GM23338 (cell line): ENCODE measurements around the gene KIF22. TPM values are rescaled to one million over a fixed set of nuclear protein-coding genes. Genes with fewer than 3 reads are reported as not detected.
A peak's percentile ranks its signal among the peaks of the same experiment; 100 is the strongest.

ENCODE experiments used
- ATAC-seq: fragments of 200-7000 bp; cut with Tn5 transposase; 3 replicates; pipeline ENCODE4 v1.9.1; 2020
- DNase-seq: peaks from one replicate; pipeline ENCODE4 v3.0.0-alpha.2; 2015; ENCODE audit warnings: low spot score
- H2AFZ ChIP-seq: fragments of 200-600 bp; sonication (generic); 2 replicates; pipeline ENCODE4 v1.8.0; 2016; ENCODE audit warnings: antibody characterized with exemption, mild to moderate bottlenecking, moderate library complexity
- H3F3A ChIP-seq: fragments of 200-600 bp; sonication (generic); replicated peaks from 2 replicates; pipeline ENCODE4 v1.8.0; 2017; ENCODE audit warnings: antibody characterized with exemption, mixed run types, low read depth
- H3K27ac ChIP-seq: fragments of 200-600 bp; sonication (generic); 2 replicates; pipeline ENCODE4 v1.6.1; 2016; ENCODE audit warnings: low read depth
- H3K27me3 ChIP-seq: fragments of 200-600 bp; sonication (generic); 2 replicates; pipeline ENCODE4 v1.8.0; 2016; ENCODE audit warnings: mild to moderate bottlenecking, mixed run types, moderate library complexity; ENCODE audit not compliant: insufficient read depth
- H3K36me3 ChIP-seq: fragments of 200-600 bp; sonication (generic); 2 replicates; pipeline ENCODE4 v1.8.0; 2016; ENCODE audit warnings: mild to moderate bottlenecking; ENCODE audit not compliant: insufficient read depth
- H3K4me1 ChIP-seq: fragments of 200-600 bp; sonication (generic); 2 replicates; pipeline ENCODE4 v1.8.0; 2016; ENCODE audit warnings: mild to moderate bottlenecking, moderate library complexity; ENCODE audit not compliant: insufficient read depth
- H3K4me2 ChIP-seq: fragments of 200-600 bp; sonication (generic); 2 replicates; pipeline ENCODE4 v1.7.1; 2017; ENCODE audit warnings: mixed run types
- H3K4me3 ChIP-seq: fragments of 200-600 bp; sonication (generic); 2 replicates; pipeline ENCODE4 v1.6.1; 2016; ENCODE audit warnings: mixed run types
- H3K79me2 ChIP-seq: fragments of 200-600 bp; sonication (generic); replicated peaks from 2 replicates; pipeline ENCODE4 v1.8.0; 2017; ENCODE audit warnings: mild to moderate bottlenecking; ENCODE audit not compliant: insufficient read depth
- H3K9me2 ChIP-seq: fragments of 200-600 bp; sonication (generic); 2 replicates; pipeline ENCODE4 v1.8.0; 2017; ENCODE audit not compliant: insufficient read depth
- H4K20me1 ChIP-seq: fragments of 200-600 bp; sonication (generic); replicated peaks from 2 replicates; pipeline ENCODE4 v1.8.0; 2017; ENCODE audit warnings: mild to moderate bottlenecking; ENCODE audit not compliant: insufficient read depth
- H3K27ac Mint-ChIP-seq: 2 replicates; pipeline ENCODE4 v1.8.0; 2020; ENCODE audit warnings: inconsistent platforms, mild to moderate bottlenecking, moderate library complexity, mixed read lengths
- H3K27me3 Mint-ChIP-seq: 3 replicates; pipeline ENCODE4 v1.8.0; 2022; ENCODE audit warnings: low read depth, mild to moderate bottlenecking, moderate library complexity, mixed read lengths, inconsistent platforms; ENCODE audit not compliant: insufficient read depth, poor library complexity
- H3K36me3 Mint-ChIP-seq: 3 replicates; pipeline ENCODE4 v1.8.0; 2021; ENCODE audit warnings: low read depth, mild to moderate bottlenecking, inconsistent platforms, moderate library complexity, mixed read lengths
- H3K4me1 Mint-ChIP-seq: 3 replicates; pipeline ENCODE4 v1.8.0; 2020; ENCODE audit warnings: mild to moderate bottlenecking, inconsistent platforms, mixed read lengths
- H3K4me3 Mint-ChIP-seq: 3 replicates; pipeline ENCODE4 v1.8.0; 2021; ENCODE audit warnings: moderate library complexity, mild to moderate bottlenecking, inconsistent platforms, mixed read lengths
- H3K9me3 Mint-ChIP-seq: 3 replicates; pipeline ENCODE4 v1.8.0; 2020; ENCODE audit warnings: moderate library complexity, mild to moderate bottlenecking, inconsistent platforms, mixed read lengths
- CTCF ChIP-seq, 2 experiments: fragments of 200-600 bp in 1 of 2; sonication (generic) in 1 of 2; conservative IDR thresholded peaks; 2 replicates each; pipeline versions ENCODE4 v1.5.1 to v1.6.1; 2016 to 2017; ENCODE audit warnings: antibody characterized with exemption in 2 of 2, low read depth in 2 of 2, mild to moderate bottlenecking in 2 of 2, moderate library complexity in 1 of 2
- ETS1 ChIP-seq: IDR thresholded peaks from 2 replicates; pipeline ENCODE4 v1.6.1; 2016; ENCODE audit warnings: antibody characterized with exemption
- EZH2 ChIP-seq: fragments of 200-600 bp; sonication (generic); IDR thresholded peaks from one replicate; pipeline ENCODE4 v1.8.0; 2017; ENCODE audit warnings: antibody characterized with exemption, mild to moderate bottlenecking, low read depth; ENCODE audit not compliant: unreplicated experiment
- EZH2phosphoT487 ChIP-seq: fragments of 200-600 bp; sonication (generic); IDR thresholded peaks from one replicate; pipeline ENCODE4 v1.8.1; 2018; ENCODE audit warnings: antibody characterized with exemption; ENCODE audit not compliant: unreplicated experiment
- JUNB ChIP-seq: IDR thresholded peaks from one replicate; pipeline ENCODE4 v1.6.1; 2016; ENCODE audit warnings: antibody characterized with exemption; ENCODE audit not compliant: unreplicated experiment
- POLR2AphosphoS5 ChIP-seq: IDR thresholded peaks from 2 replicates; pipeline ENCODE4 v1.6.1; 2016; ENCODE audit warnings: antibody characterized with exemption, low read depth
- STAT1 ChIP-seq: IDR thresholded peaks from one replicate; pipeline ENCODE4 v1.6.1; 2016; ENCODE audit warnings: antibody characterized with exemption; ENCODE audit not compliant: unreplicated experiment
- ZNF114 ChIP-seq: fragments of 250-450 bp; sonication (Bioruptor Pico); IDR thresholded peaks from 2 replicates; pipeline ENCODE4 v1.5.0; 2020; ENCODE audit warnings: mild to moderate bottlenecking, moderate library complexity
- polyA plus RNA-seq: library from polyadenylated mRNA; unstranded; fragments of >200 nt; fragmentation: Nextera tagmentation; extraction: Ambion mirVana; gene quantifications from 2 replicates; pipeline ENCODE4 v1.2.1, GENCODE V29; 2016
- total RNA-seq: library from RNA; depleted of rRNA; stranded (reverse); fragments of >200 nt; shearing (Covaris generic); gene quantifications from 2 replicates; pipeline ENCODE4 v1.2.3, GENCODE V29; 2014

The KIF22 gene
- total and polyA plus RNA-seq, 2 experiments from 2014 or later: 110 to 192 TPM

- TF ChIP-seq CTCF (conservative IDR thresholded peaks at IDR 0.05; ENCODE audit: low read depth in 2 of 2): peak; percentile 79 to 80
- TF ChIP-seq JUNB: no peak
- TF ChIP-seq STAT1: no peak
- TF ChIP-seq ZNF114 (CRISPR knock-in tag): no peak
These were observed 25.5 kb downstream of the KIF22 start, which contains the start of gene PAGR1 (continued) for GRCh38 chr16:29815793-29816693.

- H3K4me1 ChIP-seq: peaks cover 45% of the 10 kb centered on the region
- H4K20me1 ChIP-seq: 0 out of 2 replicates have a peak, but pooled peaks cover 5% of the 10 kb centered on the region
- H3K27me3 ChIP-seq: no peaks in the 10 kb centered on the region
- peaks cover 23% of the 10 kb centered on the region for H3K79me2 ChIP-seq
- peaks cover 23% of the 10 kb centered on the region for H3K27me3 Mint-ChIP-seq
- peak; percentile 19 for ATAC-seq
- peak overlapping the region; percentile 97 for H3K27ac Mint-ChIP-seq
- peak overlapping the region; percentile 78 for H3K27ac ChIP-seq
- peak overlapping the region; percentile 98 for H3K4me2 ChIP-seq
- peaks cover 52% of the 10 kb centered on the region for H3K4me1 Mint-ChIP-seq
- H3K9me2 ChIP-seq: no peaks in the 10 kb centered on the region
- peaks cover 25% of the 10 kb centered on the region; the same call in 1 of the 2 replicates for H3F3A ChIP-seq
- TF ChIP-seq JUNB (no peak), ZNF114 (CRISPR knock-in tag) (no peak), POLR2AphosphoS5 (peak; percentile 40), EZH2 (no peak), EZH2phosphoT487 (no peak), ETS1 (no peak), CTCF (conservative IDR thresholded peaks at IDR 0.05; ENCODE audit: low read depth in 2 of 2) (peak in 1 of 2 experiments; percentile 17; a peak in 2 of 4 replicates)
- H3K4me3 ChIP-seq: peak overlapping the region; percentile 100
- peak overlapping the region; percentile 97 for H2AFZ ChIP-seq
- DNase-seq: peak; percentile 80
- H3K36me3 Mint-ChIP-seq: peaks cover 35% of the 10 kb centered on the region
- H3K9me3 Mint-ChIP-seq: peaks cover 4% of the 10 kb centered on the region; the same call in 1 of the 3 replicates
- H3K36me3 ChIP-seq: peaks cover 13% of the 10 kb centered on the region
- H3K4me3 Mint-ChIP-seq: peak overlapping the region; percentile 96
These were observed 26.3 kb downstream of the KIF22 start for GRCh38 chr16:29816694-29817441.
